ENCODE results near the gene RBP2.

GRCh38 chr3:139456386-139456785 lies 19.9 kb downstream of the RBP2 start:
- TF ChIP-seq POLR2A (IDR thresholded peaks at IDR 0.05; ENCODE audit: low read depth, low read length) = no peak
- no peak for TF ChIP-seq POLR2AphosphoS5 (IDR thresholded peaks at IDR 0.05; ENCODE audit: low read depth, low read length)
- no peak for TF ChIP-seq TAF1 (IDR thresholded peaks at IDR 0.05; ENCODE audit: borderline replicate concordance, low read depth, low read length)

Data from GM12892 (cell line).